ENCODE results near the gene C21orf58.

The C21orf58 gene

GRCh38 chr21:46355161-46356004 is 31.7 kb upstream of the C21orf58 start:
- no peaks in the 10 kb centered on the region for H3K9me3 ChIP-seq (ENCODE audit: insufficient read depth, low read length, severe bottlenecking)
- no peak overlapping the region for H3K4me3 ChIP-seq (ENCODE audit: low read depth in 1 of 2, low read length in 2 of 2)
- no peak overlapping the region for H3K4me2 ChIP-seq (ENCODE audit: insufficient read depth, low read length)
- no peak overlapping the region; the same call in 1 of the 2 replicates for H3K27ac ChIP-seq (ENCODE audit: low read length)
- H3K27me3 ChIP-seq (ENCODE audit: insufficient read depth, low read length, poor library complexity) = no peaks in the 10 kb centered on the region
- peaks cover 26% of the 10 kb centered on the region for H4K20me1 ChIP-seq (ENCODE audit: insufficient read depth, low read length)
- H3K4me1 ChIP-seq (ENCODE audit: insufficient read depth, low read length) = no peaks in the 10 kb centered on the region
- H2AFZ ChIP-seq (ENCODE audit: low read depth, low read length) = no peak overlapping the region
- H3K79me2 ChIP-seq (ENCODE audit: insufficient read depth, low read length) = no peaks in the 10 kb centered on the region
- H3K9ac ChIP-seq (ENCODE audit: low read depth, low read length) = no peak overlapping the region
- peaks cover 87% of the 10 kb centered on the region for H3K36me3 ChIP-seq (ENCODE audit: insufficient read depth, low read length)
- DNase-seq = no peak
- no peak for TF ChIP-seq EZH2 (IDR thresholded peaks at IDR 0.05; ENCODE audit: borderline replicate concordance, low read depth, low read length, severe bottlenecking)
- TF ChIP-seq CTCF (IDR thresholded peaks at IDR 0.05; ENCODE audit: borderline replicate concordance, extremely low read depth, low read length, poor library complexity, severe bottlenecking) = no peak
- ATAC-seq (ENCODE audit: insufficient read depth, low read depth) = no peak

GRCh38 chr21:46354518-46354917 is 30.8 kb upstream of the C21orf58 start:
- Histone ChIP-seq H3K79me2 (ENCODE audit: insufficient read depth, low read length) (no peaks in the 10 kb centered on the region), H2AFZ (ENCODE audit: low read depth, low read length) (no peak overlapping the region), H3K36me3 (ENCODE audit: insufficient read depth, low read length) (peaks cover 91% of the 10 kb centered on the region), H3K4me2 (ENCODE audit: insufficient read depth, low read length) (no peak overlapping the region), H3K4me1 (ENCODE audit: insufficient read depth, low read length) (no peaks in the 10 kb centered on the region), H3K27me3 (ENCODE audit: insufficient read depth, low read length, poor library complexity) (no peaks in the 10 kb centered on the region), H3K9me3 (ENCODE audit: insufficient read depth, low read length, severe bottlenecking) (no peaks in the 10 kb centered on the region), H4K20me1 (ENCODE audit: insufficient read depth, low read length) (peaks cover 26% of the 10 kb centered on the region), H3K9ac (ENCODE audit: low read depth, low read length) (no peak overlapping the region), H3K27ac (ENCODE audit: low read length) (no peak overlapping the region), H3K4me3 (ENCODE audit: low read depth in 1 of 2, low read length in 2 of 2) (no peak overlapping the region)
- TF ChIP-seq CTCF (IDR thresholded peaks at IDR 0.05; ENCODE audit: borderline replicate concordance, extremely low read depth, low read length, poor library complexity, severe bottlenecking) = no peak
- no peak for TF ChIP-seq EZH2 (IDR thresholded peaks at IDR 0.05; ENCODE audit: borderline replicate concordance, low read depth, low read length, severe bottlenecking)
- DNase-seq = no peak
- ATAC-seq (ENCODE audit: insufficient read depth, low read depth) = no peak

DNA sequence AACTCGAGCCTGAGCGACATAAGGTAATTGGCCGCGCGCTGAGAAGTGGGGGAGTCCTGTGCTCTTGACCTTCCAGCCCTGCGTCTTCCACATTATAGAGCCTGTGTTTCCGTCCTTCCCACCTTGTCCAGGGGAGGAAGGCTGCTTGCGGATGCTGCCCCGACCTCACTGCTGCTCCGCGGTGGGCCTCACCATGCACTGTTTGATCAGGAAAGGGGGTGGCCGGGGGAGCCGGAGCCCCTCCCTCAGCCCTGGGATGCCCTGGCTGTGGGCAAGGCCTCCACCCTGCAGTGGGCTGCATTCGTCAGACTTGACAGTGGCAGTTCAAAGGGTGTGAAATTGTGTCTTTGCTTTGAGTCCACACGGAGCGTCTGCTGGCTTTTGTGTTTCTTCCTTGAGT is 30.4 kb upstream of the C21orf58 start:
- Histone ChIP-seq H3K27me3 (ENCODE audit: insufficient read depth, low read length, poor library complexity) (no peaks in the 10 kb centered on the region), H3K79me2 (ENCODE audit: insufficient read depth, low read length) (no peaks in the 10 kb centered on the region), H3K4me3 (ENCODE audit: low read depth in 1 of 2, low read length in 2 of 2) (no peak overlapping the region), H3K27ac (ENCODE audit: low read length) (no peak overlapping the region), H3K9ac (ENCODE audit: low read depth, low read length) (no peak overlapping the region), H2AFZ (ENCODE audit: low read depth, low read length) (no peak overlapping the region), H4K20me1 (ENCODE audit: insufficient read depth, low read length) (peaks cover 26% of the 10 kb centered on the region), H3K4me2 (ENCODE audit: insufficient read depth, low read length) (no peak overlapping the region), H3K9me3 (ENCODE audit: insufficient read depth, low read length, severe bottlenecking) (no peaks in the 10 kb centered on the region), H3K36me3 (ENCODE audit: insufficient read depth, low read length) (peaks cover 95% of the 10 kb centered on the region), H3K4me1 (ENCODE audit: insufficient read depth, low read length) (no peaks in the 10 kb centered on the region)
- DNase-seq (no peak), ATAC-seq (ENCODE audit: insufficient read depth, low read depth) (no peak)
- TF ChIP-seq CTCF (IDR thresholded peaks at IDR 0.05; ENCODE audit: borderline replicate concordance, extremely low read depth, low read length, poor library complexity, severe bottlenecking) (no peak), EZH2 (IDR thresholded peaks at IDR 0.05; ENCODE audit: borderline replicate concordance, low read depth, low read length, severe bottlenecking) (no peak)
